Measurements from ENCODE around the gene FGD3.
"Not testable (repeated sequence)": the region's sequence is repeated elsewhere in the genome, so short reads cannot be mapped to it uniquely, and the experiment has no call there.

FGD3 gene

DNA sequence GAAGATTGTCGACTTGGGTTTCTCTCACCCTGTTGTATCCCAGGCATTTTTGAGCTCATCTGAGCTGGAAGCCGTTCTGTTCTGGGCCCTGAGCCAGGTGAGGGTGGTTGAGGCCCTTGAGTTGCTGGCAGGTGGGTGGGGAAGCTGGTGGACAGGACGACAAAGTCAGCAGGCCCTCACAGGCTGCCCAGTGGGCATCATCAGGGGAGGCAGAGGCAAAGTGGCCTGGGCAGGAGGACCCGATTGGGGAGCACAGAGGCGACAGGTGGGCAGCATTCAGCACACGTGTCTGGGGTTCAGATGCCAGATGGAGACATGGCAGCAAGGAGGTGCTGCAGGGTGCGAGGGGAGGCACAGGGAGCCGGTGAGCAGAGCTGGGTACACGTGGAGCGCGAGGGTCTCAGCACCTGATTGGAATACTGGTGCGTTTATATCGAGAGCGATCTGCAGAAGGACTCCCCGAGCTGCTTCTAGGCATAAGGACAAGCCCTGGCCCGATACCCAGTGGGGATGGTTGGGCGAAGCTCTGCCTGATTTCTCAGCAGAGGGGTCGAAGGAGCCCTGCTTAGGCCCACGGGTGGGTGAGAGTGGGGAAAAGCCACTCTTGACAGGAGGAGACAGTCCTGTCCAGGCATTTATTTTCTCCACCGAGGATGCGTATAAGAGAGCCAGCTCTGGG, 62.2 kb downstream of the FGD3 start:
- DNase-seq = peak; percentile 12 to 15

DNA sequence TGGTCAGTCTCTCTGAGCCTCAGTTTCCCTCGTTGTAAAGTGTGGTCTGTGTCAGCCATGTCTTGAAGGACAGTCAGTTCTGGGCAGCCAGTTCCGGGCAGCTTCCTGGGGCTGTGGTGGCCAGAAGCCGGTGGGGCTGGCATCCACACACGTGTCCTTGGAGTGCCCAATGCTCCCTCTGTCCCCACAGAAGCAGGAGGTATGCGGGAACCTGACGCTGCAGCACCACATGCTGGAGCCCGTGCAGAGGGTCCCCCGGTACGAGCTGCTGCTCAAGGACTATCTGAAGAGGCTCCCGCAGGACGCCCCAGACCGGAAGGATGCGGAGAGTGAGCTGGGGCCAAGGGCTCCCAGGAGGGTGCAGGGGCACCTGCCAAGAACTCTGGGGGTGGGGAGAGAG, 62.7 kb downstream of the FGD3 start:
- DNase-seq = peak in 1 of 2 experiments; percentile 9

DNA sequence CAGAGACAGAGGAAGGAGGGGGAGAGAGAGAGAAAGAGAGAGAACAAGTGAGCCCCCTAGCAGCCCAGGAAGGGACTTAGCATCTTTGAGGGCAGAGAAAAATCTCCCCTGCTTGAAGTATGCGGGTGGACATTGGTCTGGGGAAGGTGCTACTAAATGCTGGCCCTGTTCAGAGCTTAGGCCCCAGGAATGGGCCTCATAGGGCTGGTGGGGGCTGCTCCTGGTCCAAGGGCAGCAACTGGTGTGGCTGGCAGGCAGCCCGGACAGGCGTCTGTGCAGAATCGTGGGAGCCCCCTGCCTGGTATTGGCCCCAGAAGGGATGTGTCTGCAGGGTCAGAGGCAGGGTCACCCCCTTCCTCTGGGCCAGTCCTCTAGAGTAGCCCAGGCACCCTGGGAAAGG, 63.4 kb downstream of the FGD3 start:
- peak in 1 of 2 experiments; percentile 11 for DNase-seq

DNA sequence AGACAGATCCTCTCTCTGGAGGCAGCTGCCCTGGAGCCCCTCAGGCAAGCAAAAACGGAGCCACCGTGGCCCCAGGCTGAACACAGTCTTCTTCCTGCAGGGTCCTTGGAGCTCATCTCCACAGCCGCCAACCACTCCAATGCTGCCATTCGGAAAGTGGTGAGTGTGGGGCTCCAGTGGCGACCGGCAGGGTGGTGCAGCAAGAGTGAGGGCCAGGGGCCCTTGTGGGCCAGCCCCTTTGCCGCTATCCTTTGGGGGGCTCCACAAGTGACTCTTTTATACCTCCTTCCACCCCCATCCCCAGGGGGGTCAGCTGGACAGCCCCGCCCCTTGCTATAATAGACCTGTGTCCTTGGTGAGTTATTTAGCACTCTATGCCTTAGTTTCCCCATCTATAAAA, 63.8 kb downstream of the FGD3 start:
- DNase-seq = peak in 1 of 2 experiments; percentile 14

DNA sequence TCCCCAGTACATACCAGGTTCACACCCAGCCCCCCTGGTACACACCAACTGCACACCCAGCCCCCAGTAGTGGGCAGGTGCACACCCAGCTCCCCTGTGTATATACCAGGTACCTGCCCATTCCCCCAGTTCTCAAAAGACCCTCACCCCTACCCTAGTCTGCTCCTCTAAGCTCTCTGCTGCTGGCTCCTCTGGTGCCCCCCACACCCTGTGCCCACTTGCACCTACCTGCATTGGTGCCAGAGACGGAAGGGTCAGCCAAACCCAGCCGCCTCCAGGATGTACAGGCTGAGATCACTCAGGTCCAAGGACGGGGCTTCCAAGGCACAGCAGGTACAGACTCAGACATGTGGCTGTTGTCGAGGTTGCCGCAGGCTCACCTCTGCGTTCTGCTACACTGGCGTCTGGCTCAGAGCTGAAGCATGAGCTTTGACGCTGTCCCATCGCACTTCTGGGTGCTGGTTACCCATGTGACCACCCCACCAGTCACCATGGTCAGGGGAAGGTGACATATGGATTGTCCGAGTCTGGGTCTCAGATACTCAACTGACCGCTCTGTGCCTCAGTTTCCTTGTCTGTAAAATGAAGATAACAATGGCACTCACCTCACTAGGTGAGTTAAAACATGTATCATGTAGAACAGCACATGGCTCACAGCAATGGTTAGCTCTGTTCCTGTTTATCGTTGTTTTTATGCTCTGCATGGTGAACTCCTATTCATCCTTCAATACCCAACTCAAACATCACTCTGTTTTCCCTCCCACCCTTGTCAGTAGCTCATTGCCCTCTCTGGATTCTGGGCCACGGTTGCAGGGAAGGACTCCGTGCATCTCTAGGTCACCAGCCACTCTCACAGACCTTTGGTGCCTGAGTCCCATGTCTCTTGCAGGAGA, 65.9 kb downstream of the FGD3 start:
- peak; percentile 12 to 13 for DNase-seq

DNA sequence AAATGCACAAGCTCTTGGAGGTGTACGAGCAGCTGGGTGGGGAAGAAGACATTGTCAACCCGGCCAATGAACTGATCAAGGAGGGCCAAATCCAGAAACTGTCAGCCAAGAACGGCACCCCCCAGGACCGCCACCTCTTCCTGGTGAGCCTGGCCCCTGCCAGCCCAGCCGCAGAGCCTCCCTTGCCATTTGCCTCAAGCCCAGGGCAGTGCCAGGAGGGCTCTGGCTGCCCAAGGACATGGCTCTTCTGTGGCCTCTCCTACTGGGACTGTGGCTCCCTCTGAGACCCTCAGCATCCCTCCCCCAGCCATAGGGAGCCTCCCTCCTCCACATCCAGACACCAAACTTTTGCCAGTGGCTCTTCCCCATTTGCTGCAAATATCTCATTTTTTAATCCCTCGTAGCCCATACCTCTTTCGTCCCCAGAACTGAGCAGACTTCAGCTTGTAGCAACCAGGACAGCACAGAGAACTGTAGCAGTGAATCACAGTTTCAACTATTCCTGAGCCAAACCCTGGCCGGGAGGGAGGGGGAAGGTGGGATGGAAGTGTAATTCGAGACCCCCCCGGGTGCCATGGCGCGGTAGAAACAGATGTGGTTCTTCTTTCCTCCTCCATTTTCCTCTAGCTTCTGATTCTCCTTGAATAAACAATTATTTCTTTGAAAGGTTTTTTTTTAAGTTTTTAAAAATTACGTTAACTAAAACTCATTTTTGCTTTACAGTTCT, 66.7 kb downstream of the FGD3 start:
- peak in 1 of 2 experiments; percentile 6 for DNase-seq

DNA sequence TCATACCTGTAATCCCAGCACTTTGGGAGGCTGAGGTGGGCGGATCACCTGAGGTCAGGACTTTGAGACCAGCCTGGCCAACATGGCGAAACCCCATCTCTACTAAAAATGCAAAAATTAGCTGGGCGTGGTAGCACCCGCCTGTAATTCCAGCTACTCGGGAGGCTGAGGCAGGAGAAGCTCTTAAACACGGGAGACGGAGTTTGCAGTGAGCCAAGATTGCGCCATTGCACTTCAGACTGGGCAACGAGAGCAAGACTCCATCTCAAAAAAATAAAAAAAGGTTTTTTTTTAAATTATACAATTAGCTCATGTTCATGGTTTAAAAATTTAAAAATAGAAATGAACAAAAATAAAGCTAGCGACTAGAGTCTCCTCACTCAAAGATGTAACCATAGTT, 67.9 kb downstream of the FGD3 start:
- DNase-seq = not testable (repeated sequence)

DNA sequence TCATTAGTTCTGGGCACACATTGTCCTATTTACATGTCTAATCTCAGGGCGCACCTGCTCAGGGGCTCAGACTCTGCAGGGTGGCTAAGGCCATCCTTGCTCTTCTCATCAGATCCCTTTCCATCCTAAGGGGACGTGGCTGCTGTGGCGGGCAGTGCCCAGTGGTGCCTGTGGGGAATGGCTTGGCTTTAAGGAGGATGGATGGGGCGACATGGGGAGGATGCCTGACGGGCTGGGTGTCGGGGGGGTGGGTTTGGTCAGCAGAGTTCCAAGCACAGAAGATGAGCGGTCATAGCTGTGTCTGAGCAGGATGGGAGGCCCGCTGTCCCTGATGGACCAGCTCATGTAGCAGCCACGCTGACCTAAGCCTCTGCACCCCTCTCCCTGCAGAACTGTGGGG, 70.3 kb downstream of the FGD3 start:
- no peak for DNase-seq

DNA sequence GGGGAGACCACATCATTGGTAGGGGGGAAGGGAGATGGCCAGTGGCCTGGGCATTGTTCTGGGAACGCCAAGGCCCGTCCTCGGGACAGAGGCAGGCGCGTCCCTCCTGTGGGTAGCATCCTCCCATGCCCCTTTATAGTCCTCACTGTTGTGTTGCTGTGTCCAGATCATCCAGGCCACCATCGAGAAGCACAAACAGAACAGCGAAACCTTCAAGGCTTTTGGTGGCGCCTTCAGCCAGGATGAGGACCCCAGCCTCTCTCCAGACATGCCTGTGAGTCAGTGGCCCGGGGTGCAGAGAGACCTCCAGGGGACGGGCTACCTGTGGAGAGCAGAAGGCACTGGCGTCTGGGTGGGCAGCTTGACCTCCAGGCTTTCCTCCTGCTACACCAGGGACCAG, 72.8 kb downstream of the FGD3 start:
- no peak for DNase-seq

DNA sequence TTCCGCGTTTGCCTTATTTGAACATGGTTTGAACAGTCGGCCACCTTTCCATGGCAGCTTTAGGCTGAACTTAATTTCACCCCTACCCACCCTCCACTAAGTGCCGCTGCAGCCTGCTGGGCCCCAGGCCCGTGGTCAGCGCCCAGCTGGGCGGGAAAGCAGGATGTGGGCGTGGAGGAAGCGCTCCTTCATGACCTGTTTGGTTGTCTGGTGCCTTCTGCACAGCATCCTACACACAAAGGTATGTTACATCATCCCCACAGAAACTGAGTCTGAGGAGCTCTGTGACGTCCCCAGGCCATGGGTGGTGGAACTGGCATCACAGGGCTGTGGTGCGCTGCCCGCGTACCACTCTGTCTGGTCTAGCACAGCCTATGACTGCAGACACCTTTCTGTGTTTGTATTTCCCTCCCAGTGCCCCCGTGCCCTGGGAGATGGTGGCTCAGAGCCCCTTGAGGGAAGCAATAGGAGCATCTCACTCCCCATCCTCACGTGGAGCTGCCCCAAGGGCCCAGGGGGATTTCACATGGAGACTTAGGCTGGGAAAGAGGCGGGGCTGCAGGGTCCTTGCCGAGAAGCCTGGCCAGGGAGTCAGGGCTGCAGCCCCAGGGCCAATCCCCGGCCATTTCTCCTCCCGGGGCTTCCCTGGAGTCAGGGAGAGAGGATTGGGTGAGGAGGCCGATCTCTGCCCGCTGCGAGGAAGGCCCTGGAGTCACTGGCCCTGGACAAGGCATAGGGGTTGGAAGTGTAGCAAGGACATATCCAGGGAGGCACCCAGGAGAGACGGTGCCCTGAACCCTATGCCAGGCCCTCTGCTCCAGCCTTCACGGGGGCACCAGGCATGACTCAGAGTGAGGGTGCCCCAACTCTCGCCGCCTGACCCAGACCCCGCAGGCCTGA, 73.7 kb downstream of the FGD3 start:
- no peak for DNase-seq

DNA sequence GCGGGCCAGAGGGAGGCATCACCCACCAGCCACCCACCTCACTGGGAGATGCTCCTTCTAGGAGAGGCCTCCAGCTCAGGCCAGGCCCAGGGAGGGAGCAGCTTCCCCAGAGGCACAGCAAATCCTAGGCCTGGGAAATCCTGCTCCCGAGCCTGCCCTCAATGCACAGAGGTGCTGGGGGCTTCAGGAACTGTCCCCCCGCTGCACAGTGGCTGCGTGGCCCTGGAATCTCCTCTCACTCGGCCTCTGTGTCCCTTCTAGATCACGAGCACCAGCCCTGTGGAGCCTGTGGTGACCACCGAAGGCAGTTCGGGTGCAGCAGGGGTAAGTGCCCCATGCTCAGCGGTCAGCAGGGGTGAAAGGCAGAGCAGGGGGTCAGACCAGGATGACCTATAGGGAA, 74.7 kb downstream of the FGD3 start:
- DNase-seq = no peak

DNA sequence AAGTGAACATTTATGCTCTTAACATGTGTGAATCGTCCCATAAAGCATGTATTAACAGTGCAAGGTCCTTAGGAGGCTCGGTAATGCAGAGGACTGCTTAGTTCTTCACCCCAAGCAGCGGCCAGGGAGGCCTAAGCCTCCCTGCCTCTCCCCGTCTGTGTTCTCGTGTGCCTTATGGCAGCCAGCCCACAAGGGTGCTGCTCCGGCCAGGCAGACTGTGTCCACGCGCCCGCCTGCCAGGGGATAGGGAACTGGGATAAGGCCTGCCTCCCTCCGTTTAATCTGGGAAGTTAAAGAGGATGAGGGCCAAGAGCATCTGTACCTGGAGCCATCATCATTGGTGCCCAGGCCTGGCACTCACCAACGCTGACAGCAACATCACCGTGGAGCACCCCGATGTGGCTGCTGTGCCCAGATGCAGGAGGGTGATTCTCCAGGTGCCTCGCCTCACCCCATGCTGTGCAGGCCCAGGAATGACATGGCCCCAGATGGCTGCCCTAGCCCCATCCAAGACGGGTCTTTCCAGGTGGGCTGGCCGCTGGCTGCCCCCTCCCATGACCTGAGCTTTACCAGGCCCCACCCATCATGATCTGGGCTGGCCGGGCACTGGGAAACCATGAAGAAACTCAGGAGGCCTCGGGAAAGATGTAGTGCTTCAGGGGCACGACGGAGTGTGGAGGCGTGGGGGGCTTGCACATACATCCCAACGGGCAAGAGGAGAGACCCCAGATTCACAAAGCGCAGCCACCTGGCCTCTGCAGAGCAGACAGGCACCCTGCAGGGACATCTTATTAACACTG, 75.6 kb downstream of the FGD3 start:
- no peak for DNase-seq

DNA sequence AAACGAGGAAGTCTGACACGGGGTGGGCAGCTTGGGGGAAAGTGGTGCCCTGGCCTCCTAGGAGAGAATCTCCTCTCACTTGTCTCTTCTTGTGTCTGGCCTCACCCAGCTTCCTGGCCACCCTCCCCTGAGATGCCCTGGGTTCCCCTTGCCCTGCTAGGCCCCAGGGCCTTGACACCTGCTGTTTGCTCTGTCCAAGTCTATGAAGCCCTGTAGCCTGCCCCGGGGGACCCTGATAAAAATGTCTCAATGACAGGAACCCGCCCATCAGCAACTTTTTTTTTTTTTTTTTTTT, 76.1 kb downstream of the FGD3 start:
- DNase-seq = no peak

DNA sequence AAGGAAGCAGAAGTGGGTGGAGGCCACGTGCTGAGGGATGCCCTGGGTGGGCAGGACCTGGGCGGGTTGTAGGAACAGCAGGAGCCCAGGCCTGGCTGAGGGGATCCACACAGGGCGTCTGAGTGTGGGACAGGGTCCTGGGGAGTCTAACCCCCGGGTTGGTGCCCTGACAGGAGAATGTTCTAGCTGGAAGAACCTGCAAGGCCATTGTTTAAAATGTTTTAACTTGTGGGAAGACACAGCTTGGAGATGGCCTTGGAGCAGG, 77.3 kb downstream of the FGD3 start:
- DNase-seq = no peak

DNA sequence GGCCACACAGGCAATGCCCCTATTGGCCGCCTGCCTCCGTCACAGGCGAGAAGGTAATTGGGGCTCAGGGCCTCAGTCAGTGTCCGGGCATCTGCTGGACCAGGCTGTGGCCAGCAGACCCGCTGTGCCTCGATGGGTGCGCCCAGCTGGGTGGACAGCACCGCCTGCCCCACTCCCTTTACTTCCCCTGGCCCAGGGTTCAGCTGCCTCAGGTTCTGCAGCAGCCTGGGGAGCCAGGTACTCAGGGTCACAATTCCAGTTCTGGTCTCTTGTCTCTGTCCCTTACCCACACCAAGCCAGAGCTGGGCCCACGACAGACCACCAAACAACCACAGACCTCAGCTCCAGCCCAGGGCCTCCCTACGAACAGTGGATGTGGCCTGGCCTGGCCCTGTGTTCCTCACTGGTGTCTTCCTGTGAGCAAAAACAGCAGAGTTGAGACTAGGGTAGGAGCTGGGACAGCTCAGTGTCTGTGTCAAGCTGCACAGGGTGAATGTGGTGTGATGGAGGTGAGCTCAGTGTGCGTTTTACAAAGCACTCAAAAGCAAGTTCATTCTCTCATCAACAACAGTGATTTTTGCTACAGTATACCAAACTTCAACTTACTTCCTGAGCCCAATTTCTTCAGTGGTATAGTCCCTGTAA, 77.8 kb downstream of the FGD3 start:
- DNase-seq = no peak

DNA sequence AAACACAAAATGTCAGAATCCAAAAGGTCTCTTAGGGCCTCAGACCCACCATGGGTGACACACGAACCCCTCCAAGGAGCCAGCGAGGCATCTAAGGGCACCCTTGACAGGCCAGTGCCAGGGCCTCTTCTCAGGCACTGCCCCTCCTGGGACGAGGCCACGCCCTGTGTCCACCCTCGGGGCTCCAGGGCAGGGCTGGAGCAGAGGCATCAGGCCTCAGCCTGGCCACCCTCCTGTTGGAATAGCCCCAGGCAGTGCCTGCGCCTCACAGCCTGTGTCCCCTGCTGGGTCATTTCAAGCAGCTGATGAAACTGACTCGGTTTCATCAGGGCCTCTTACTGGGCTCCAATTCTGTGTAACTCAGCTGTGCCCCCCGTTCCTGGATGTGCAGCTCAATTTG, 78.4 kb downstream of the FGD3 start:
- DNase-seq = no peak

DNA sequence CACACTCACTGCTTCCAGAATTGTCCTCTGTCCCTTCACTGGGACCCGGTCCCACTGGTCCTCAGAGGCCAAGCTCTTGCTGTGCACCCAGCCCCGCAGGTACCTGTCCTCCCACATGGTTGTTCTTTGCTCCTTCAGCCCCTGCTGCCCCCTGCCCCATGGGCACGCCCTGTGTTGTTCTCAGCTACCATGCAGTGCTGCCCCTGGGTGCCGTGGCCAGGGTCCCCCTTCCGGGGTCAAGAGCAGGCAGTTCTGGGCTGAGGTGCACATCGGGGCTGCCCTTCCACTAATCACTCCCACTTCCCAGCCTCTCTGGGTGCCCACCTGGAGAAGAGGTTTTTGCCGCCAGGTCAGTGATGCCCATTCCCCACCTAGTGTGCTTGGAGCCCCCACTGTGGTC, 79.3 kb downstream of the FGD3 start:
- no peak for DNase-seq

DNA sequence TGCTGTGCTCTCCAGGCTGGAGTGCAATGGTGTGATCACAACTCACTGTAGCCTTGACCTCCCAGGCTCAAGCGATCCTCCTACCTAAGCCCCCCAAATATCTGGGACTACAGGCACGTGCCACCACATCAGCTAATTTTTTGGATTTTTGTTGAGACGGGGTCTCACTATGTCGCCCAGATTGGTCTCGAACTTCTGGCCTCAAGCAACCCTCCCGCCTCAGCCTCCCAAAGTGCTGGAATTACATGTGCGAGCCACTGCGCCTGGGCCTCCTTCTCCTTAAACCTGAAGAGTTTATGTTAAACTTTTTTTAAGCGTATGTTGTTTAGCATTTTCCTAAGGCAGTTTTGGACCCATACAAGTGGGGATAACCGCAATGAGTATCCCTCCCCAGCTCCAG, 80.4 kb downstream of the FGD3 start:
- no peak for DNase-seq

DNA sequence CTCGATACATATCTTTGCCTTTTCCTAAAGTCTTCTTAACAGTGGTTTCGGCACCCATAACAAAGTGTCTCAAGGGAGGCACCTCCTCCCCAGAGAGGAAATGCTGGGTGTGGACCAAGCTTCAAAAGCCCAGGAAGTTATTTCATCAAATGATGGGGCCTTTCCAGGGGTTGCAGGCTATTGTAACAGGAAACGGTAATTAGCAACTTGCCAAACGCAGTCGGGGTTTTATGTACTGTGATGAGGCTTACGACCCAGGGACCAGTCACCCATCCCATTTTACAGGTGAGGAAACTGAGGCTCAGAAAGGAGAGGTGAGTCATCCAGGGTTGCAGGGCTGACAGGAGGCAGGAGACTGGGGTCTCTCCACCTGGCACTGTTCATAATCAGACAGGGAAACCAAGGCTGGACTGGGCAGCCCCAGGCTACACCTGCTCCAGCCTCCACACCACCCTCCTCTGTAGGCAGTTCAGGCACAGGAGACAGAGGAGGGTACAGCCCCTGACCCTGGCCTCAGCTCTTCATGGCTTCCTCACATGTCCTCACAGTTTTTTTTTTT, 81.2 kb downstream of the FGD3 start:
- DNase-seq = peak; percentile 48 to 59

DNA sequence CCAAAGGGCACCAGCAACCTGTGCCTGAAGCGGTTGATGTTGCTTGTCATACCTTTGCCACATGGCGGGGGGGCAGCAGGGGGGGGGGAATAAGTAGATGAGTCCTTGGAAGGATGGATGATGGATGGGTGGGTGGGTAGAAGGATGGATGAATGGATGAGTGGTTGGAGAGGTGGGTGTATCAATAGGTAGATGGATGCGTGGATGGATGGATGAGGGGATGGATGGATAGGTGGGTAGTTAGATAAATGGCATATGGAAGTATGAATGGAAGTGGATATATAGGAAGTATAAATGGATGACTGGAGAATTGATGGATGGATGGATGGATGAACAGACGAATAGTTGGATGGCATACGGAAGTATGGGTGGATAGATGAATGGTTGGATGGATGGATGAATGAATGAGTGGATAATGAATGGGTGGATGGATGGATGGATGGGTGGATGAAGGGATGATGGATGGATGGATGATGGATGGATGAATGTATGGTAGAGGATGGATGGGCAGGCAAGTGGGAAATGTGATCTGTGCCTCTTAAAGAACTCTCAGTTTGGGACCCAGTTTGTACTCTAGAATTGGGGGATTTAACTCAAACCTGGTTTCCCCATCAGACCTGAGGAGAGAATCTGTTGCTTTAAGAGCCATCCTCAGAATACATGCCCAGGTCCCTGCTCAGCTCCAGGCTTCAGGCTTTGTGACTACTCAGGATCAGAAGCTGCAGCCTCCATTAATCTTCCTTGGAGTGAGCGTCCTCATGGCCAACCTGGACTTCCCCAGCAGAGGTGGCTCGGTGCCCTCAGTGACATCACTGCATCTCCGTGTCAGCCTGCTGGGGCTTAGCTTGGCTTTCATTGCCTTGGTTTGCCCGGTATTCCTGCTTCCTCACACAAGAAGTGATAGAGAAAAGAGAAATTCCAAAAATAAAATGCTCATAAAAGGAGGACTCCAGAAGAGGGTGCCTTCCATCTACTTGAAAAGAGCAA, 83.6 kb downstream of the FGD3 start:
- no peak for DNase-seq

Data from activated T-cell treated with anti-CD3 and anti-CD28 coated beads, Interleukin-2, amount 50 U/mL, for 48 hours (primary cell).